NB4 (cell line): ENCODE measurements around the gene ARVCF.

Experiments
- MYC ChIP-seq: IDR thresholded peaks from 2 replicates; pipeline ENCODE4 v1.6.1; 2011; ENCODE audit warnings: low read depth, low read length
- POLR2A ChIP-seq: IDR thresholded peaks from 2 replicates; pipeline ENCODE4 v1.6.1; 2011; ENCODE audit warnings: mild to moderate bottlenecking; ENCODE audit not compliant: insufficient read length; ENCODE audit errors: extremely low read depth
- TF ChIP-seq, protein P1 (sequence below): IDR thresholded peaks from one replicate; pipeline ENCODE4 v1.5.1; 2012; ENCODE audit warnings: low read depth, low read length
- TF ChIP-seq, protein P2 (sequence below): IDR thresholded peaks from 2 replicates; pipeline ENCODE4 v1.6.1; 2011; ENCODE audit warnings: low read depth, low read length

DNA sequence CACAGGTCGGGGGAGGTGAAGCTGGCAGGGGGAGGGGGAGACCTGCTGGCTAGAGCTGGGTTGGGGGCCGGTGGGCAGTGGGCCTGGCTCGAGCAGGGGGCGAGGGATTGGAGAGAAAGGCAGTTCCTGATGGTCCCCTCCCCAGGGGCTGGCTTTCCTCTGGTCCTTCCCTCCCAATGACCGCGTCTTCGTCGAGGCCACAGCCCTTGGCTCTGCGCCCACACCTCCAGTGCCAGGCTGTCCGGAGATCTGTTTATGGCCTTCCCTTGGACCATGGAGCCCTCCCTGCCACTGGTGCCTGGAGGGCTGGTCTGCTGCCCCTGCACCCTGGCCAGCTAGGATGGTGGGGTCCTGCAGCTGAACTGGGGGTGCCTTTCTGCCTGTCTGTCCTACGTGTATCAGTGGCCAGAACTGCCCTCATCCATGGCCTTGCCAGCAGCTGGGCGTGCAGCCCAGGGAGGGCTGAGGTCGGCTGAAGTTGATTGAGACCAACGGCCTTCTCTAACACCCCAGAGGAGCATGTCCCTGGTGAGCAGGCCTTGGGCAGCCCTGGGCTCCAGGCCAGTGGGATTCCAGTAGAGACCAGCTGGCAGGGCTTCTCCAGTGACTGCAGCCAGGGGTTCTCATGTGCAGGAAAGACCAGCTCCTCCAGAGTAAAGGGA lies 16.6 kb upstream of the ARVCF start:
- TF ChIP-seq POLR2A (no peak), MYC (no peak)
- TF ChIP-seq, protein P1, sequence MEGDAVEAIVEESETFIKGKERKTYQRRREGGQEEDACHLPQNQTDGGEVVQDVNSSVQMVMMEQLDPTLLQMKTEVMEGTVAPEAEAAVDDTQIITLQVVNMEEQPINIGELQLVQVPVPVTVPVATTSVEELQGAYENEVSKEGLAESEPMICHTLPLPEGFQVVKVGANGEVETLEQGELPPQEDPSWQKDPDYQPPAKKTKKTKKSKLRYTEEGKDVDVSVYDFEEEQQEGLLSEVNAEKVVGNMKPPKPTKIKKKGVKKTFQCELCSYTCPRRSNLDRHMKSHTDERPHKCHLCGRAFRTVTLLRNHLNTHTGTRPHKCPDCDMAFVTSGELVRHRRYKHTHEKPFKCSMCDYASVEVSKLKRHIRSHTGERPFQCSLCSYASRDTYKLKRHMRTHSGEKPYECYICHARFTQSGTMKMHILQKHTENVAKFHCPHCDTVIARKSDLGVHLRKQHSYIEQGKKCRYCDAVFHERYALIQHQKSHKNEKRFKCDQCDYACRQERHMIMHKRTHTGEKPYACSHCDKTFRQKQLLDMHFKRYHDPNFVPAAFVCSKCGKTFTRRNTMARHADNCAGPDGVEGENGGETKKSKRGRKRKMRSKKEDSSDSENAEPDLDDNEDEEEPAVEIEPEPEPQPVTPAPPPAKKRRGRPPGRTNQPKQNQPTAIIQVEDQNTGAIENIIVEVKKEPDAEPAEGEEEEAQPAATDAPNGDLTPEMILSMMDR, result no peak
- TF ChIP-seq, protein P2, sequence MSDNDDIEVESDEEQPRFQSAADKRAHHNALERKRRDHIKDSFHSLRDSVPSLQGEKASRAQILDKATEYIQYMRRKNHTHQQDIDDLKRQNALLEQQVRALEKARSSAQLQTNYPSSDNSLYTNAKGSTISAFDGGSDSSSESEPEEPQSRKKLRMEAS, result no peak
